Activated CD8-positive, alpha-beta memory T cell treated with anti-CD3 and anti-CD28 coated beads, Interleukin-2, amount 10 ng/mL, durations not matched to agents 7 days and 5 days (primary cell): Measurements from ENCODE around the gene B3GAT2. TPM values are rescaled to one million over a fixed set of nuclear protein-coding genes. Genes with fewer than 3 reads are reported as not detected.
"Not testable (repeated sequence)": the region's sequence is repeated elsewhere in the genome, so short reads cannot be mapped to it uniquely, and the experiment has no call there.

Experiments
- ATAC-seq: fragments of 150-1000 bp; cut with Tn5 transposase; one replicate; pipeline ENCODE4 v1.10.0; 2021; ENCODE audit warnings: moderate library complexity
- CTCF ChIA-PET: fragments of 350-600 bp; sonication (Branson Sonifier 250); formaldehyde crosslinking; loops from one replicate; lab custom pipeline; 2021; ENCODE audit warnings: antibody characterized with exemption; lab: Charles Lee
- DNase-seq: peaks from one replicate; pipeline ENCODE4 v3.0.0-alpha.2; 2020
- H3K27ac Mint-ChIP-seq: one replicate; pipeline ENCODE4 v1.8.0; 2021; ENCODE audit warnings: mild to moderate bottlenecking, mixed read lengths
- H3K27me3 Mint-ChIP-seq: one replicate; pipeline ENCODE4 v1.8.0; 2021; ENCODE audit warnings: mixed read lengths
- H3K36me3 Mint-ChIP-seq: one replicate; pipeline ENCODE4 v1.8.0; 2021; ENCODE audit warnings: mild to moderate bottlenecking, mixed read lengths
- H3K4me1 Mint-ChIP-seq: one replicate; pipeline ENCODE4 v1.8.0; 2021; ENCODE audit warnings: mixed read lengths
- H3K4me3 Mint-ChIP-seq: one replicate; pipeline ENCODE4 v1.8.0; 2021; ENCODE audit warnings: mild to moderate bottlenecking, moderate library complexity, mixed read lengths
- H3K9me3 Mint-ChIP-seq: one replicate; pipeline ENCODE4 v1.8.0; 2022; ENCODE audit warnings: low read depth, mixed read lengths
- total RNA-seq, 2 experiments: library from RNA; stranded (reverse); gene quantifications; one replicate each; pipeline ENCODE4 v1.2.3, GENCODE V29; 2021

B3GAT2 gene
- total RNA-seq, 2 experiments from 2014 or later: 0.07 TPM; not detected in 1

DNA sequence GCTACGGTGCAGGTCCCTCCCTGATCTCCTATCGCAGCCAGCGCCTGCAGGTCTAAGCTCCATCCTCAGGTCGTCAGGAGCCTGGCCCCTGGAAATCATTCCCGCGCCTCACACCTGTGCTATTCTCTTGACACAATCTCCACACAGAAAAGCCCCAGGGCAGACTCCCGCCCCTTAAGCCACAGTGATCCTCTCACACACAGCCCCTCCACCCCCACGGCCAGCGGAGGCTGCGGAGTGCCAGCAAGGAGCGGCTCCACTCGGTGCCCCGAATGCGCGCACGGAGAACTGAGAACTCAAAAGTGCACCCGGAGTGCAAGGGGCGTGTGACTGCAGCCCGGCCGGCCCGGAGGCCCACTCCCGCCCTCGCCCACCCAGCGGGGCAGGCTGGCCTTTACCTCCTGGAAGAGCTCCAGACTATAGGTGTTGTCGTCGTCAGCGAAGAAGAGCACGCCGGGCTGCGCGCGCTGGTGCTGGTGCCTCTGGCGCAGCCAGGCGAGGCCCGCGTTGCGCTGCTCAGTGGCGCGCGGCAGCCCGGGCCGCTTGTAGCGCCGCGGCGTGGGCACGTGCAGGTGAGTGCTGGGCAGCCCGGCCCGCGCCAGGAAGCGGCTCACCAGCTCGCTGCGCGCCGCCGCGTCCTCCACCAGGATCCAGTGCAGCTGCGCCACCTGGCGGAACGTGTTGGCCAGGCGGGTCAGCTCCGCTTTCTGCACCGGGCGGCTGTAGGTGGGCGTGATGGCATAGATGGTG is 1.2 kb downstream of the B3GAT2 start:
- no peaks in the 10 kb centered on the region for H3K36me3 Mint-ChIP-seq
- peak; percentile 97 for ATAC-seq
- peak overlapping the region; percentile 55 for H3K4me3 Mint-ChIP-seq

DNA sequence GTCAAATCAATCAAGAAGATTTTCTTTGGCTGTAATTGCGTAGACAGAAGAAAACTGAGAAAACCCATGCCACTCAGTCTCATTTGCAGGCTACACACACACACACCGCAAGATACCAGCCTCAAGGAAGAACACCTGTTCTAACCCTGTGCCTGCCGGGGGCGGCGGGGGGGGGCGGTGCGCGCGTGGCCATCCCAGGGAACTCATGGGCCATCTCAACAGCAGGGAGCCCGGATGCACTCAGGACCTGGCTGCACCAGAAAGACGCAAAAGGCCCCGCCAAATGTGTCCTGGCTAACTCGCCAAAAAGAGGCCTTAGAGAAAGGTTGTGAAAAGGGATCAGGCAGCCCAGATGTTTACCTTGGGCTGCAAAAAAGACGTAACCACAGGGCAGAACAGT is 2.1 kb downstream of the B3GAT2 start:
- Mint-ChIP-seq H3K9me3 (no peaks in the 10 kb centered on the region), H3K4me3 (peak overlapping the region; percentile 41), H3K4me1 (peaks cover 18% of the 10 kb centered on the region), H3K27me3 (peaks cover 81% of the 10 kb centered on the region), H3K27ac (no peak overlapping the region), H3K36me3 (no peaks in the 10 kb centered on the region)
- CTCF ChIA-PET: interaction anchor here (0.9 to 2.9 kb wide), 9 partner anchors 12 to 734 kb away, joined by 3 to 27 read pairs (median 10); no protein-coding TSS in a partner anchor
- no peak for ATAC-seq
- DNase-seq: no peak

More for the DNA sequence above, 1.2 kb downstream of the B3GAT2 start:
- Mint-ChIP-seq H3K27me3 (peaks cover 88% of the 10 kb centered on the region), H3K9me3 (no peaks in the 10 kb centered on the region), H3K4me1 (peaks cover 18% of the 10 kb centered on the region), H3K27ac (no peak overlapping the region)
- peak; percentile 88 for DNase-seq
- CTCF ChIA-PET: interaction anchor here (0.8 to 2.9 kb wide), 34 partner anchors 11 to 735 kb away, joined by 3 to 27 read pairs (median 4); partner anchors contain the start of genes FAM135A and OGFRL1

DNA sequence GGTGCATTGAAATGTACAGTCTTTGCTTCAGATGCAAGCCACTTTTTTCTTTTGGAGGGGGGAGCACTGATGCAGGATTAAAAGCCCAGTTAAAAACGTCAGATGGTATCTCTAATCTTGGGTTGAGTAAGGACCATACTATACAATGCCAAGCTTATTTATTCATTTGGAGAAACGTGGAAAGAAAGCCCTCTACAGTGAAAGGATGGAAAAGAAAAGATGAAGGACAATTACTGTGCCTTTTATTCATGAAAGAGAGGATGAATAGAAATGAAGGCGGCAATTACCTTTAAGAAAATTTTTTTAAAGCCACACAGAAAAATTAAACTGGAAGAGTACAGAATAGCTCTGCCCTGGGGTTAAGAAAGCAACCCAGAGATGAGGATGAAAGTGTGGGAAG is 2.7 kb downstream of the B3GAT2 start:
- Mint-ChIP-seq H3K27ac (no peak overlapping the region), H3K4me3 (no peak overlapping the region), H3K9me3 (no peaks in the 10 kb centered on the region), H3K4me1 (peaks cover 18% of the 10 kb centered on the region), H3K27me3 (peaks cover 75% of the 10 kb centered on the region), H3K36me3 (no peaks in the 10 kb centered on the region)
- ATAC-seq: no peak
- no peak for DNase-seq
- CTCF ChIA-PET: interaction anchor here (2.9 kb wide), 1 partner anchor 250 kb away, joined by 15 read pairs; no protein-coding TSS in a partner anchor

DNA sequence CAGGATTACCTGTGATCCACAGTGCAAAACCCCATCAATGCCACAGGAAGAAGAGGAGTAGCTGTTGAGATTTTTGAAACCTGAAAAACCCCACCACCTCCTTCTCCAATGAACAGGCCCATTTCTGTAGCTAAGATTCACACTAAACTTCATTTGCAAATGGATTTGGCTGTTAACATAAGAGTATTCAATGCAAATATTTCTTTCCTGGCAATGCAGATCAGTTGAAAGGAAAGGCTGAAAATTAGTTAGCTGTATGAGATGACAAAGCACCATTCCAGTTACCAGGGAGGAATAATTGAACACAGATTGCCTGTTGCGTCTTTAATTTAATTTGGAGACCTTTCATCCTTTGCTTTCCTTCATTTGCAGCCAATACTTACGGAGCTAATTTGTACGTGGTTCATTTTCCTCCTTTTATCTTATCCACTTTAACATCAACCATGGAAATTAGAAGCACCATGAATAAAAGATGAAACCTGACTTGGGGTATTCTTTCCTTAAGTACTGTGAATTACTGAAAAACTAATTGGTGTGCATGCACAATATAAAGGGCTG is 4.2 kb downstream of the B3GAT2 start:
- no peak for ATAC-seq
- DNase-seq: no peak
- Mint-ChIP-seq H3K36me3 (no peaks in the 10 kb centered on the region), H3K27ac (no peak overlapping the region), H3K4me1 (peaks cover 18% of the 10 kb centered on the region), H3K9me3 (no peaks in the 10 kb centered on the region), H3K4me3 (no peak overlapping the region), H3K27me3 (peaks cover 60% of the 10 kb centered on the region)
- CTCF ChIA-PET: interaction anchor here (0.7 to 1.7 kb wide), 2 partner anchors 68 to 235 kb away, joined by 3 to 5 read pairs; no protein-coding TSS in a partner anchor

DNA sequence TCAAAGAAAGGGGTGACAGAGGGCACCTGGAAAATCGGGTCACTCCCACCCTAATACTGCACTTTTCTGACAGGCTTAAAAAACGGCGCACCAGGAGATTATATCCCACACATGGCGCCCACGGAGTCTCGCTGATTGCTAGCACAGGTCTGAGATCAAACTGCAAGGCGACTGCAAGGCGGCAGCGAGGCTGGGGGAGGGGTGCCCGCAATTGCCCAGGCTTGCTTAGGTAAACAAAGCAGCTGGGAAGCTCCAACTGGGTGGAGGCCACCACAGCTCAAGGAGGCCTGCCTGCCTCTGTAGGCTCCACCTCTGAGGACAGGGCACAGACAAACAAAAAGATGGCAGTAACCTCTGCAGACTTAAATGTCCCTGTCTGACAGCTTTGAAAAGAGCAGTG is 12.5 kb downstream of the B3GAT2 start:
- H3K9me3 Mint-ChIP-seq, CTCF ChIA-PET: not testable (repeated sequence)

DNA sequence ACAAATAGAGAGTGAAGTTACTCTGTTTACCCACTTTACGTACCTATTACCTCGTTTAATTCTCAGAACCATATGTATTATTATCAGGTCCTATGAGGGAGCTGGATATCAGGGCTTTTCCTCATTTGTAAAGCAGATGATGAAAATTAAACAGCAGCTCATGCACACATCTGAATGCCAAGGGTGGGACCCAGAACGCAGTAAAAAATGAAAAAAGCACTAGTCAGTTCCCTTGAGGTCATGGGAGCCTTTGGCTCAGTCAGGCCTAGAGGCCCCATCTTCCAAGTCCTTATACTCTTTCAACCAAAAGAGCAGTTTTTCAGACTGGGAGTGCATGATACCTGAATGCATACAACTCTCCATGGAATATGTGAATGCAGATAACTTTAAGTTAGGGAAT is 23.0 kb downstream of the B3GAT2 start:
- H3K27ac Mint-ChIP-seq: no peak overlapping the region
- no peak overlapping the region for H3K4me3 Mint-ChIP-seq
- no peaks in the 10 kb centered on the region for H3K4me1 Mint-ChIP-seq
- H3K9me3 Mint-ChIP-seq: no peaks in the 10 kb centered on the region
- H3K36me3 Mint-ChIP-seq: no peaks in the 10 kb centered on the region
- H3K27me3 Mint-ChIP-seq: peaks cover 7% of the 10 kb centered on the region
- CTCF ChIA-PET: no interaction called here
- ATAC-seq (no peak), DNase-seq (no peak)

More for the DNA sequence above, 12.5 kb downstream of the B3GAT2 start:
- H3K36me3 Mint-ChIP-seq, H3K27me3 Mint-ChIP-seq, DNase-seq, H3K4me3 Mint-ChIP-seq, H3K27ac Mint-ChIP-seq, H3K4me1 Mint-ChIP-seq, ATAC-seq: not testable (repeated sequence)

DNA sequence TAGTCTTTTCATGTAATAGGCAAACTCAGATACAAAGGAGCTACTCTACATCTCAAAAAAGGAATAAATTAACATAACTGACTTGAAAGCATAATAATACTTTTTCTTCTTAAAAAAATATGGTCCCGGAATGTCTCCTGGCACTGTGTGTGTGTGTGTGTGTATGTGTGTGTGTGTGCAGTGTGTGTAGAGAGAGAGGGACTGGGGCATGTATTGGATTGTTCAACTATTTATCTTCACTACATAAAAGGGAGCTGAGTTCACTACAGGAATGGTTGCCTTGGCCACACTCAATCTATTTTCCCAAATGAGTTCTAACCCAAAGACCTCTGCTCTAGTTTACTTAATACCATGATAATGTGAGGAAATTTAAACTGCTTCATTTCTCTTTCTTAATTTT is 51.1 kb downstream of the B3GAT2 start:
- CTCF ChIA-PET: interaction anchor here (1.3 to 2.3 kb wide), 2 partner anchors 7 to 50 kb away, joined by 3 to 10 read pairs; no protein-coding TSS in a partner anchor
- no peak overlapping the region for H3K4me3 Mint-ChIP-seq
- H3K9me3 Mint-ChIP-seq: no peaks in the 10 kb centered on the region
- no peaks in the 10 kb centered on the region for H3K4me1 Mint-ChIP-seq
- H3K27me3 Mint-ChIP-seq: peaks cover 13% of the 10 kb centered on the region
- no peak for ATAC-seq
- no peak for DNase-seq
- no peaks in the 10 kb centered on the region for H3K36me3 Mint-ChIP-seq
- H3K27ac Mint-ChIP-seq: no peak overlapping the region

DNA sequence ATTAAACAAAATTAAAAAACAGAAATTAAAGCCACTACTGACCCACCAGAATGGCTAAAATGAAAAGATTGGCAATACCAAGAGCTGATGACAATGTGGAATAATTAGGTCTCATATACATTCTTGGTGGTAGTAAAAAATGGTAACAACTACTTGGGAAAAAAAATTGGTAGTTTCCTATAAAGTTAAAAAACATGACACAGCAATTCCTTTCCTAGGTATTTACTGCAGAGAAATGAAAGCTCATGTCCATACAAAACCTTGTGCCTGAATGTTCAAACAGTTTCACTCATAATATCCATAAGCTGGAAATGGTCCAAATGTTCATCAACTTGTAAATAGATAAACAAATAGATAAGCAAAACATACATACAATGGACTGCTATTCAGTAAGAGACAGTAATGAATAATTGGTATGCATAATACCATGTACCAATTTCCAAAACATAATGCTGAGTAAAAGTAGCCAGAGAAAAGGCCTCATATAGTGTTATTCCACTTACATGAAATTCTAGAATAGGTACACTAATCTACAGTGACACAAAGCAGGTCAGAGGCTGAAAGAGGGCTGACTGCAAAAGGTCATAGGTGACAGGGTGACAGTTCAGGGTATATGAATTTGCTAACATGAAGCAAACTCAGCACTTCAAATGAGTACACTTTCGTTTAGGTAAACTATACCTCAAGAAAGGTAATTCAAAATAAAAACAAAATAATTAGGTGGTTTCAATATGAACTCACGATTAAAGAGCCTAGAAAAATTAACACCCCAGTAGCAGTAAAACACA is 53.0 kb downstream of the B3GAT2 start:
- peaks cover 18% of the 10 kb centered on the region for H3K27me3 Mint-ChIP-seq
- no peak overlapping the region for H3K27ac Mint-ChIP-seq
- DNase-seq (no peak), ATAC-seq (no peak)
- CTCF ChIA-PET: interaction anchor here (0.6 kb wide), 1 partner anchor 367 kb away, joined by 3 read pairs; no protein-coding TSS in a partner anchor
- no peaks in the 10 kb centered on the region for H3K4me1 Mint-ChIP-seq
- no peaks in the 10 kb centered on the region for H3K9me3 Mint-ChIP-seq
- no peaks in the 10 kb centered on the region for H3K36me3 Mint-ChIP-seq
- H3K4me3 Mint-ChIP-seq: no peak overlapping the region

DNA sequence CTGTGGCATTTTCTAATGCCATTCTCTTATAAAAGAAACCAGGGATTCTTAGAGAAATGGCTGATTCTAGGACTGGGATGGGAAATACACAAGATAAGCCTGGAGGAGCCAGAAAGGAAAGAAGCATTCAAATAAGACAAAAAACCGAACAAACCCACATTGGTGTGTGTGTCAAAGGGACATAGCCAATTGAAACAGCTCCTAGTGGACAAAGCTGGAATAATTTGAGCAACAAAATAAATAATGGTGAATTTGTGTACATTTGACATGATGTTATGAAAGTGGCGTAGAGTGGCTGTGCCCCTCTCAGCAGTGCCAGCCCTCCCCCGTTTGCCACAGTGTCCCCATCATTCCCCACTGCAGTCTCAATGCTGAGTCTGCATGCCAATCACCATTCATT is 55.5 kb downstream of the B3GAT2 start:
- DNase-seq: no peak
- H3K4me3 Mint-ChIP-seq: no peak overlapping the region
- CTCF ChIA-PET: no interaction called here
- H3K27ac Mint-ChIP-seq: no peak overlapping the region
- H3K27me3 Mint-ChIP-seq: peaks cover 24% of the 10 kb centered on the region
- H3K4me1 Mint-ChIP-seq: no peaks in the 10 kb centered on the region
- no peaks in the 10 kb centered on the region for H3K9me3 Mint-ChIP-seq
- no peaks in the 10 kb centered on the region for H3K36me3 Mint-ChIP-seq
- ATAC-seq: no peak

DNA sequence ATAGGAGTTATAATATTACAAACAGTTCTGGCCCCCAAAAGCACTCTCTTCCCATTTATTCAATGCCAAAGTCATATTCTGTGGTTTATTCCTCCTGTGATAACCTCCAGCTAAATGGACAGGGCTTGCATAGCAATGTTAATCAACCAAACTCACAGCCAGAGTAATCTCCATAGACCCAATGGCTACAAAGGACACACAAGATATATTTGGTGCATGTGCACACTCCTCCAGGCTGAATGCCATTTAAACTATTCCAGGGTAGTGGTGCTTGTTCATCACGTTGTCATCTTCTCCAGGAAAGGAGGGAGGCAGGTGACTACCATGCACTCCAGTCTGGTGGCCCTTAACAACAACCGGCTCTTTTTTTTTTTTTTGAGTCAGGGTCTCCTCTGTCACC is 56.8 kb downstream of the B3GAT2 start:
- Mint-ChIP-seq H3K4me3 (no peak overlapping the region), H3K9me3 (no peaks in the 10 kb centered on the region)
- CTCF ChIA-PET: no interaction called here

DNA sequence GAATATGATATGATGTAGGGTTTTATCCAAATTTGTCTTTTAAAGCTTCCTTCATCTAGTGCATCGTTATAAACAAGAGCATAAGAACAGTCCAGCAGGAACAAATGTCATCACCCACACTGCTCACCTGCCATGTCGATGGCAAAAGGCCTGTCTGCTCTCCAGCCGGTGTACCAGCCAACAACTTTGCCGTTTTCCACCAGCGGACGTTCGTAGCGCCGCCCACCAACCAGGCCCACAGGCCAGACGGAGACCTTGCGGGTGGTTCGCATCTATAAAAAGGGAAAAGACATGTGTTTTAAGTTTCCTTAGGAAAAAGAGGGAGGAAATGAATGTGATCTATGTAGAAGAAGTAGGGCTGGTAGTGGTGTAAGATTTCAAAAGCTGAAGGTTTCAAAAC is 62.9 kb downstream of the B3GAT2 start:
- H3K9me3 Mint-ChIP-seq: no peaks in the 10 kb centered on the region
- H3K27ac Mint-ChIP-seq: no peak overlapping the region
- peaks cover 17% of the 10 kb centered on the region for H3K27me3 Mint-ChIP-seq
- DNase-seq (no peak), ATAC-seq (no peak)
- CTCF ChIA-PET: interaction anchor here (1.6 to 2.1 kb wide), 2 partner anchors 10 to 187 kb away, joined by 4 to 5 read pairs; no protein-coding TSS in a partner anchor
- no peaks in the 10 kb centered on the region for H3K4me1 Mint-ChIP-seq
- H3K4me3 Mint-ChIP-seq: no peak overlapping the region
- no peaks in the 10 kb centered on the region for H3K36me3 Mint-ChIP-seq

More for the DNA sequence above, 56.8 kb downstream of the B3GAT2 start:
- ATAC-seq: no peak
- no peaks in the 10 kb centered on the region for H3K4me1 Mint-ChIP-seq
- H3K36me3 Mint-ChIP-seq: no peaks in the 10 kb centered on the region
- H3K27ac Mint-ChIP-seq: no peak overlapping the region
- DNase-seq: no peak
- H3K27me3 Mint-ChIP-seq: peaks cover 20% of the 10 kb centered on the region

DNA sequence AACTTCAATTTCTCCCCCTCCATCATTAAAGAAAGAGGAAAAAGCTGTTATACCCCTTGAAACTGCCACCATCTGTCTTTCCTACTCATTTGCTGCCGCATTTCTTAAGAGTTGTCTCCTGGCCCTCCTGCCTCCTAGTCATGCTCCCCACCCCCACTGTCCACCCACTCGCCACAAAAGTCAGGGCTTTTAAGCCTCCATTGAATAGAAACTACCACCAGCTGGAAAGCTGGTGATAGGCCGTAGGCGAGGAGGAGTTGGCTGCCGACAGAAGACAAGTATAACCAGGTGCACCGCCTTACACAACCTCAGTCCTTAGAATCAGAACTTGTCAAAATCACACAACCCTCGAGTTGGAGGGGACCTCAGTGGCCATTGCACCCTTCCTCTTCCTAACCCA is 67.6 kb downstream of the B3GAT2 start:
- H3K27me3 Mint-ChIP-seq: peaks cover 6% of the 10 kb centered on the region
- H3K9me3 Mint-ChIP-seq: no peaks in the 10 kb centered on the region
- H3K4me1 Mint-ChIP-seq: no peaks in the 10 kb centered on the region
- H3K27ac Mint-ChIP-seq: no peak overlapping the region
- ATAC-seq (no peak), DNase-seq (no peak)
- H3K4me3 Mint-ChIP-seq: no peak overlapping the region
- CTCF ChIA-PET: interaction anchor here (0.9 kb wide), 1 partner anchor 67 kb away, joined by 3 read pairs; no protein-coding TSS in a partner anchor
- H3K36me3 Mint-ChIP-seq: no peaks in the 10 kb centered on the region

DNA sequence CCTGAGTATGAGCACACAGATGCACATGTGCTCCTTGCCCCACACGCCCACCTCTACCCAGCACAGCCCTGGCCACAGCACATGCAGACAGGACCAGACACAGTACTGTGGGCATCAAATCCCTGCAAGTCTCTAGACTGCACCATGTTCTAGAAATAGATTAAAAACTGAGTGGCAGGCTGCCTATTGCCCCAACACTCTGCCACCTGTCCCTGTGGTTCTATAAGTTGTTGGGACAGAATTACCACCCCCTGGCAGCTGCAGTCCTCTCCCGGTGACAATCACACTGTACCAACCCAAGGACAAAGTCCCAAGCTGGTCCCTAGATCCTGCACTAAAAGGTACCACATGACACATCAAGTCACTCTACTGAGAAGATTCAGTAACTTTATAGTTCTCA is 70.2 kb downstream of the B3GAT2 start:
- Mint-ChIP-seq H3K27me3 (peaks cover 2% of the 10 kb centered on the region), H3K27ac (no peak overlapping the region), H3K4me3 (no peak overlapping the region), H3K9me3 (no peaks in the 10 kb centered on the region), H3K4me1 (no peaks in the 10 kb centered on the region), H3K36me3 (no peaks in the 10 kb centered on the region)
- CTCF ChIA-PET: no interaction called here
- DNase-seq (no peak), ATAC-seq (no peak)
